Measurements from ENCODE around the gene CTTNBP2NL. TPM values are rescaled to one million over a fixed set of nuclear protein-coding genes. Genes with fewer than 3 reads are reported as not detected.

CTTNBP2NL gene
- total and polyA plus RNA-seq, 2 experiments from 2014 or later, result 18.5 to 31.0 TPM

DNA sequence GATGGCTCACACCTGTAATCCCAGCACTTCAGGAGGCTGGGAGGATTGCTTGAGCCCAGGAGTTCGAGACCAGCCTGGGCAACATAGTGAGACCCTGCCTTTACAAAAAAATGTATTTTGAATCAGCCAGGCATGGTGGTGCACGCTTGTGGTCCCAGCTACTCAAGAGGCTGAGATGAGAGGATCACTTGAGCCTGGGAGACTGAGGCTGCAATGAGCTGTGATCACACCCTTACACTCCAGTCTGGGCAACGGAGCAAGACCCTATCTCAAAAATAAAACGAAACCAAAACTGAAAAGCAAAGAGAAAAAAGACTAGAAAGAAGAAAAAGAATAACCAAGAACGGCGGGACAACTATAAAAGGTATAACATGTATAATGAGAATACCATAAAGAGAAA is 97.3 kb downstream of the CTTNBP2NL start:
- no peak for DNase-seq (ENCODE audit: low spot score)
- no peaks in the 10 kb centered on the region for H3K36me3 ChIP-seq (ENCODE audit: insufficient read depth)
- no peak overlapping the region for H3K27ac Mint-ChIP-seq
- no peaks in the 10 kb centered on the region for H3K4me1 ChIP-seq (ENCODE audit: insufficient read depth)
- no peaks in the 10 kb centered on the region for H3K27me3 ChIP-seq (ENCODE audit: insufficient read depth)
- no peaks in the 10 kb centered on the region for H3K36me3 Mint-ChIP-seq (ENCODE audit: low read depth)
- no peak overlapping the region for H3K27ac ChIP-seq (ENCODE audit: low read depth)
- no peak overlapping the region for H2AFZ ChIP-seq
- H4K20me1 ChIP-seq (replicated peaks; ENCODE audit: insufficient read depth), result no peaks in the 10 kb centered on the region; the same call in 1 of the 2 replicates
- TF ChIP-seq, protein P1, sequence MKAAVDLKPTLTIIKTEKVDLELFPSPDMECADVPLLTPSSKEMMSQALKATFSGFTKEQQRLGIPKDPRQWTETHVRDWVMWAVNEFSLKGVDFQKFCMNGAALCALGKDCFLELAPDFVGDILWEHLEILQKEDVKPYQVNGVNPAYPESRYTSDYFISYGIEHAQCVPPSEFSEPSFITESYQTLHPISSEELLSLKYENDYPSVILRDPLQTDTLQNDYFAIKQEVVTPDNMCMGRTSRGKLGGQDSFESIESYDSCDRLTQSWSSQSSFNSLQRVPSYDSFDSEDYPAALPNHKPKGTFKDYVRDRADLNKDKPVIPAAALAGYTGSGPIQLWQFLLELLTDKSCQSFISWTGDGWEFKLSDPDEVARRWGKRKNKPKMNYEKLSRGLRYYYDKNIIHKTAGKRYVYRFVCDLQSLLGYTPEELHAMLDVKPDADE (IDR thresholded peaks at IDR 0.05), result no peak
- TF ChIP-seq JUNB (IDR thresholded peaks at IDR 0.05; ENCODE audit: unreplicated experiment) (no peak), EZH2 (IDR thresholded peaks at IDR 0.05; ENCODE audit: low read depth, unreplicated experiment) (no peak), ZNF331 (CRISPR knock-in tag; IDR thresholded peaks at IDR 0.05; ENCODE audit: low read depth) (no peak), STAT1 (IDR thresholded peaks at IDR 0.05; ENCODE audit: unreplicated experiment) (no peak), ZNF462 (CRISPR knock-in tag; IDR thresholded peaks at IDR 0.05) (no peak), ZNF114 (CRISPR knock-in tag; IDR thresholded peaks at IDR 0.05) (no peak), CREB1 (CRISPR knock-in tag; IDR thresholded peaks at IDR 0.05; ENCODE audit: low read depth) (no peak), REST (IDR thresholded peaks at IDR 0.05; ENCODE audit: unreplicated experiment) (no peak), EZH2phosphoT487 (IDR thresholded peaks at IDR 0.05; ENCODE audit: unreplicated experiment) (no peak)
- H3K27me3 Mint-ChIP-seq (ENCODE audit: insufficient read depth, low read depth, poor library complexity), result no peaks in the 10 kb centered on the region
- no peaks in the 10 kb centered on the region for H3F3A ChIP-seq (replicated peaks; ENCODE audit: low read depth)
- no peaks in the 10 kb centered on the region for H3K9me3 Mint-ChIP-seq
- no peaks in the 10 kb centered on the region for H3K79me2 ChIP-seq (replicated peaks; ENCODE audit: insufficient read depth)
- no peak overlapping the region for H3K4me3 ChIP-seq
- no peaks in the 10 kb centered on the region for H3K4me1 Mint-ChIP-seq
- H3K9me2 ChIP-seq (ENCODE audit: insufficient read depth), result no peaks in the 10 kb centered on the region
- no peak for ATAC-seq
- H3K4me2 ChIP-seq, result no peak overlapping the region
- no peak overlapping the region for H3K4me3 Mint-ChIP-seq
